Activated naive CD4-positive, alpha-beta T cell treated with Interleukin-2 at 50 U/mL for 16 hours (primary cell): ENCODE measurements around the gene ADGRA1.

ENCODE experiments used
- DNase-seq: peaks from one replicate; pipeline ENCODE4 v3.0.0-alpha.2; 2020

The ADGRA1 gene

GRCh38 chr10:133114726-133115452, 27.2 kb downstream of the ADGRA1 start:
- DNase-seq: no peak

DNA sequence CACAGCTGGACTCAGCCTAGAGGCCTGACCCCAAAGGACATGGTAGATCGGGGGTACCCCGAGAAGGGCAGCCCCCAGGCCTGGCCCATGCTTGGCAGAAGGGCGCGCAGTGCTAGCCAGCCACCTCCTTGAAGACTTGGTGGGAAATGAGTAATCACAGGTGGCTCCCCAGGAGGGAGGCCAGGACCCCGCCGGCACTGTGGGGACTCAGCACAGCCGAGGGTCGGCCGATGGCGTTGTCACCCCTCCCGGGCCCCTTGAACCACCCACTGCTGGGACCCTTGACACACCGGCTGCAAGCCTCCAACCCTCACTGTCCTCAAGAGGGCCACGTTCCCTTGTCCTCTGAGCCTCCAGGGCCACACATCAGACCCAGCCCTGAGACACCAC, 27.7 kb downstream of the ADGRA1 start:
- DNase-seq: no peak

GRCh38 chr10:133115976-133116375, 28.3 kb downstream of the ADGRA1 start:
- DNase-seq: no peak

DNA sequence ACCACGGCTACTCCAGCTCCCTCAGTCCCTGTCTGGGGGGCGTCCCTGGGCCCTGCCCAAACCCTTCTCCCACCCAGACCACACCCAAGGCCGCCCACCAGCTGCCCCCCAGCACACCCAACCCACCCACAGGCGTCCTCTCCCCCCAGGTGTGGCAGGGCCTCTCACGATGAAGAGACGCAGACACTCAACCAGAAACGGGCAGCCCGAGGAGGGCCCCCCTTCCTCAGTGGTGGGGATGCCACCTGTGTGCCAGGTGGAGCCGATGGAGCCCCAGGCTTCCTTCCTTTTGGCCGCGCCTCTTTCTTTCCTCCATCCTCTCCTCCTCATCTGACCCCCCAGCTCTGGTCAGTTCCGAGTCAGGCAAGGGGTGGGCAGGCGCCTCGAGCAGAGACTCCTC, 28.7 kb downstream of the ADGRA1 start:
- DNase-seq: no peak

DNA sequence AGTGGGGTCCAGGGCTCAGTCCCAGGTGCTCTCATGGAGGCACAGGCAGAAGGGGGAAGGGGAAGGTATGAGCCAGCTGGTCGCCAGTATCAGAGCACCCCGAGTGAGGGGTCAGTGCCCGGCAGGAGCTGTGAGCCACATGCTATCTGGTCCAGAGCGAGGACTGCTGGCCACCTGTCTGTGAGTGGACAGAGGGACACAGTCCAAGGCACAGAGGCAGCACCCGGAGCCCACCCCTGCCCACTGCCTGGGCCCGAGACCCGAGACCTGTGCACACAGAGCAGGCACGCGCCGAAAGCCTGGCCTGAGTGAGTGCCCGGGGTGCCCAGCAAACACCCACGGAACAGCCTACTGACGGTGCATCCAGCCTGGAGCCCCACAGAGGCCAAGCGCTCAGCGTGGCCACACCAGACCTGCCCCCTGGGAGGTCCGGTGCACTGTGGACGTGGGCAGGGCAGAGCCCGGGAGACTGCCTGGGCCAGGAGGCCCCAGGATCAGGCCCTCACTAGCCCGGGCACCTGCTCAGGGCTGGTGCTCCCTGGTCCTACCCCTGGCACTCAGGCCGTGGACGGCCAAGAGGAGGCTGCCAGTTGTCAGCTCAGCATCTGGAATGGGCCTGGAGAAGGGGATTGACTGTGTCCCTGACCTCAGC, 29.4 kb downstream of the ADGRA1 start:
- DNase-seq: no peak

DNA sequence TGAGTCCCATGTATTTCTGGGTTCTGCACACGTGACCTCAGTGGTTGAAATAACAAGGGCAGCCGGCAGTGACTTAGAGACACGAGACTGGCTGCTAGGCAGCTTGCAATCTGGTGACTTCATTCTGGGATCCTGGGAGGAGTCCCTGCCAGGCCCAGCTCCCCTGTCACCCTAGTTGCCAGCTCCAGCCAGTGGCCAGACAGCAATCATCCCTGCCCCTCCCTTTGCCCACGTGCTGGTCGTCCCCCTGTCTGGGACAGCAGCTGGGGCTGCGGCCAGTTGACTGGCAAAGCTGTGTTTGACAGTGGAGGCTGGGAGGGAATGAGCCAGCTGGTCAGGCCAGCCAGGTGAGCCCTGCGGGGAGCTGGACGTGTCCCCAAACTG, 30.0 kb downstream of the ADGRA1 start:
- DNase-seq: no peak

GRCh38 chr10:133121479-133121878, 33.8 kb downstream of the ADGRA1 start:
- DNase-seq: no peak

DNA sequence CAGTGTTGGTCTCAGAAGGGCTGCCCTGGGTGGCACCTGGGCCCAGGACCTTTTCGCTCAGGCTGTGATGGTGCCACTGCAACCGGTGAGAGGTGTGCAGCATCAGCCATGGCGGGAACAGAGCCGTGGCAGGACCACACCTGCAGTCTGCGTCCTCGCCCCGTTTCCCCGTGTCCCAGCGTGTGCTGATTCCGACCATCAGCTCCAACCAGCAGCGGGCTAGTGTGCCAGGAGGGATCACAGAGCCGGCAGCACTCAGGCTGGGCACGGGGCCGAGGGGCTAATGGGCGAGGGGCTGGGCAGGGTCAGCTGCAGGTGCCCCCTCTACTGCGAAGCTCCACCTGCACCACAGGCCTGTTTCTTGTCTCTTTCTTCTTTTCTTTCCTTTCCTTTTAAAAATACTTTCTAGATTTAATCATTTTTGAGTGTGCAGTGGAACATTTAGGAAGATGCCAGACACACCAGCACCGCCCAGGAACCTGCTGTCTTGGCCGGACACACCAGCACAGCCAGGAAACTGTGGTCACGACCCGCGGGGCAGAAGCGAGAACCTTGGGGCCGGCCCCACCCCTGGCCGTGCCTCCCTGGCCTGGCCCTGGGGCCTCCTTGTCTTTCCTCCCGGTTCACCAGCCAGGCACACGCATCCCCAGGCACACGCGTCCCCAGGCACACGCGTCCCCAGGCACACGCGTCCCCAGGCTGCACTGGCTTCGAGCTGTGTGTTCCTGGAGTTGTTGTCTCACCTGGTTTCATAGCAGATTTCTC, 34.6 kb downstream of the ADGRA1 start:
- DNase-seq: no peak

DNA sequence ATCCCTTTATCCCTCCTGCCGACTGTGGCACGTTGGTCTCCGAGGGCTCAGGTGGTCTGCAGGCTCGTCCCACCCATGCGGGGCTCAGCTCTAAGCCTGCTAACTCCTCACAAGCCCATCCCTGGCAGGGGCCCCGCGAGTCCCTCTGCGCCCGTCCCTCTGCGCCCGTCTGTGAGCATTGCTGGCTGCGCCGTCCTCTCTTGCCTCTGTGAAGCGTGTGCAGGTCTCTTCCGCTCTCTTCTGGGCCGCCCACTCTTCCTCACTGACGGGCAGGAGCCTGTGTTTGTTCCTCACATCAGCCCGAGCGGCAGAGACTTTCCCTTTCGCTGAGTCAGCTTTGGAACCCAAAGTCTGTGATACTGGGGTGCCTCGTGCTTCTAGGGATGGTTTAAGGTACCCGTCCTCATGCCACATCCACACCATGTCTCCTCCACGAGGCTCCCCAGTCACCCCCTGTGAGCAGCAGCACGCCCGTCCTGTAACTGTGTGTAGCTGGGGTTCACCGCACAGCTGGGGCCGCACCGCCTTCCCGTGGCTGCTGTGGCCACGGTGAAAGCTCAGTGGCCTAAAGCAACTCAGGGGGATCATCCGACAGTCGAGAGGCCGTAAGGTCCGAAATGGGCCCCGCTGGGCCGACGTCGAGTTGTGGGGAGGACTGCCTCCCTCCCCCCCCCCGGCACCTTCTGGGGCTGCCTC, 35.5 kb downstream of the ADGRA1 start:
- DNase-seq: no peak

DNA sequence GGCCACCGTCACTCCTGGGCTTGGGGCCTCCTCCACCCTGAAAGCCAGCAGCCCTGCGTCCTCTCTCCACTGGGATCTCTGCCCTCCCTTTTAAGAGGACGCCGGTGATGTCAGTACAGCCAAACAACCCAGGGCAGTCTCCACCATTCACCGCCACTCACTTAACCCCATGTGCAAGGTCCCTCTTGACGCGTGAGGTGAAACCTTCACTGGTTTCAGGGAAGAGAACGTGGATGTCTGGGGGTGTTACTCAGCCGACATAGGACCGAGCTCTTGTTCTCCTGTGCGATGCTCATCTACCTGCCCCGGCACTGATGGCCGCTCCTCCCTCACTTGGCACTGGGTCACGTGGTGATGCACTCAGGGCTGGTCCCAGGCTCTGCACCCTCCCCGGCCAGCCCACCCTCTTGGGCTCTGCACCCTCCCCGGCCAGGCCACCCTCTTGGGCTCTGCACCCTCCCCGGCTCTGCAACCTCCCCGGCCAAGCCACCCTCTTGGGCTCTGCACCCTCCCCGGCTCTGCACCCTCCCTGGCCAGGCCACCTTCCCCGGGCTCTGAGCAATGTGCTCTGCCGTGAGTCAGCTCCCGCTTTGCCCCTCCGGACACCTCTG, 36.1 kb downstream of the ADGRA1 start:
- no peak for DNase-seq

DNA sequence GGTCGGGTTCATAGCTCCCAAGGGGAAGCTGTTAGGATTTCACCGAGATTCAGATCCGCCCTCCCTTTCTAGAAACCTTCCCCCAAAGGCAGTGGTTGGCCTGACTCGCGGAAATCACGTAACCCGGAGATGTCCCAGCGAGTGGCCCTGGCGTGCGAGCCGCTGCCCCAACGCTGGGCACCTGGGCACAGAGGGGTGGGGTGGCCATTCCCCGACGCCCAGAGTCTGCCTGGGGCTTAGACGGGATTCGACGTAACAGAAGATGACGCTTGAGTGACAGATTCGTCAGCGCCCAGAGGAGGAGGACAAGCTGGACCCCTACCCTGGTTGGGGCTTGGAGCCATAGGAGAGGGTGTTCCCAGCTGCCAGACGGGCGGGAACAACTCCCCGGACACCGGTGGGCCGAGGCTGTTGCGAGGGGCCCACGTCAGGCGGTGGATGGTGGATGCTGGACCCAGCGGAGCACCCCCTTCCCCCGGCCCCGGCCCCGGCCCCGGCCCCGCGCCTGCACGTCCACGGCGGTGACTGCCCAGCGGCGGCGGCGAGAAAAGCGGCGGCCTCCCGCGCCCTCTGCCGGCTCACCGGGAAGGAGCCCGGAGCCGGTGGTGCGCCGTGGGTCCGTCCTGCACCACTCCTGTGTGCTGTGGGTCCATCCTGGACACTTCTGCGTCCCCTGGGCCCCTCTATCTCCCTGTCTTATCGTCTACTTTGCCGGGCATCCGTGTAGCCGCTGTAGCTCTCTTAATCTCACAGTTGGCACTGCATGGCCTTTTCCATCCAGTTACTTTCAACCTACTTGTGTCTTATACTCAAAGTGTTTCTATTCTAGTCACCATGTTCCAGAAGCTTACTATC, 36.9 kb downstream of the ADGRA1 start:
- DNase-seq: no peak

GRCh38 chr10:133125901-133126300, 38.2 kb downstream of the ADGRA1 start:
- no peak for DNase-seq

- DNase-seq: no peak
Measured at GRCh38 chr10:133126431-133127290, 38.9 kb downstream of the ADGRA1 start.

DNA sequence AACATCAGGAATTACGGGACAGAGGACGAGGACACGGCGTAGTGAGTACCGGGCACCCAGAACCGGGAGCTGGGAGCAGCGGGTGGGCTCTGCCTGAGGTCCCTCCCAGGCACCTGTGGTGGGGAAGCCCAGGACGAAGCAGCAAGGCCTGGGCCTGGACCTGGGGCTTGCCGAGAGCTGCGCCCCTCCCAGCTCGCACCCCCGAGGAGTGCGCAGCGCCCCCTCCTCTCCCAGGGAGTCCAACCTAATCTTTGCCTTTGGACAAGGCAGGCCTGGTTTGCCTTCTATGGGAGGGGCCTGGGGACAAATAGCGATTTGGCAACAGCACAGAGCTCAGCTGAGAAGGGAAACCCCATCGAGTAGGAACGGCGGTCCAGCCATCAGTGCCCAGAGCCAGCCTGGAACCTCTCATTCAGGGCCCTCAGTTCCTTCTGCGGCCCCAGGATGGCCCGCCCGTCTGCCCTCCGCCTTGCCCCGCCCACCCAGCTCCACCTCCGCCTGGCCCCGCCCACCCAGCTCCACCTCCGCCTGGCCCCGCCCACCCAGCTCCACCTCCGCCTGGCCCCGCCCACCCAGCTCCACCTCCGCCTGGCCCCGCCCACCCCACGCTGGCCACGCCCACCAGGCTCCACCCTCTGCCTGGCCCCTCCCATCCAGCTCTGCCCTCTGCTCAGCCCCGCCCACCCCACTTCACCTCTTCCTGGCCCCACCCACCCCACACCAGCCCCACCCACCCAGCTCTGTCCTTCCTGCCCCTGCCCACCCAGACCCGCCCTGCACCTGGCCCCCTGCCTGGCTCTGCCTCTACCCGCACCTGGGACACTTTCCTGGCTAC, 39.8 kb downstream of the ADGRA1 start:
- DNase-seq: peak; percentile 15

- DNase-seq: no peak
Measured at GRCh38 chr10:133128126-133129070, 40.7 kb downstream of the ADGRA1 start.

- no peak for DNase-seq
Measured at GRCh38 chr10:133129071-133129858, 41.5 kb downstream of the ADGRA1 start.

GRCh38 chr10:133129859-133130495, 42.3 kb downstream of the ADGRA1 start:
- DNase-seq: no peak
